Measurements from ENCODE around the gene ABHD10. TPM values are rescaled to one million over a fixed set of nuclear protein-coding genes. Genes with fewer than 3 reads are reported as not detected.
"Not testable (repeated sequence)": the region's sequence is repeated elsewhere in the genome, so short reads cannot be mapped to it uniquely, and the experiment has no call there.

The ABHD10 gene
- polyA plus RNA-seq, 1 experiment, result 12.6 TPM

GRCh38 chr3:112032098-112032731 lies 53.4 kb downstream of the ABHD10 start:
- Histone ChIP-seq H3K36me3 (ENCODE audit: control insufficient read depth, insufficient read depth, low read length) (no peaks in the 10 kb centered on the region), H3K4me3 (ENCODE audit: low read depth, low read length) (no peak overlapping the region), H3K27me3 (ENCODE audit: control insufficient read depth, insufficient read depth, low read length) (no peaks in the 10 kb centered on the region)
- DNase-seq (ENCODE audit: low read depth), result no peak
- POLR2A ChIA-PET, result no interaction called here
- CTCF ChIA-PET, result interaction anchor here (0.7 to 2.5 kb wide), 3 partner anchors 11 to 44 kb away, joined by 3 to 12 read pairs (median 4); no protein-coding TSS in a partner anchor
- TF ChIP-seq CTCF (IDR thresholded peaks at IDR 0.05; ENCODE audit: insufficient read depth, low read depth, low read length), result no peak

- CTCF ChIA-PET, result interaction anchor here (0.7 to 2.2 kb wide), 7 partner anchors 10 to 317 kb away, joined by 3 to 15 read pairs (median 3); no protein-coding TSS in a partner anchor
- H3K4me3 ChIP-seq (ENCODE audit: low read depth, low read length), result no peak within 1 kb of the TSS
- no peak for TF ChIP-seq CTCF (IDR thresholded peaks at IDR 0.05; ENCODE audit: insufficient read depth, low read depth, low read length)
- DNase-seq (ENCODE audit: low read depth), result no peak
- no peaks in the 10 kb centered on the region for H3K36me3 ChIP-seq (ENCODE audit: control insufficient read depth, insufficient read depth, low read length)
- POLR2A ChIA-PET, result no interaction called here
- no peaks in the 10 kb centered on the region for H3K27me3 ChIP-seq (ENCODE audit: control insufficient read depth, insufficient read depth, low read length)
Measured at GRCh38 chr3:112034436-112034835, 55.6 kb downstream of the ABHD10 start, which contains the start of gene TMPRSS7. Gene TMPRSS7, plus strand, starts transcription at chr3:112034736. Its CDS starts 110 bp downstream, at chr3:112034846.

GRCh38 chr3:112035241-112035640 lies 56.4 kb downstream of the ABHD10 start:
- no peak for TF ChIP-seq CTCF (IDR thresholded peaks at IDR 0.05; ENCODE audit: insufficient read depth, low read depth, low read length)
- POLR2A ChIA-PET, result no interaction called here
- no peaks in the 10 kb centered on the region for H3K27me3 ChIP-seq (ENCODE audit: control insufficient read depth, insufficient read depth, low read length)
- CTCF ChIA-PET, result interaction anchor here (0.7 to 2.2 kb wide), 6 partner anchors 9 to 317 kb away, joined by 3 to 15 read pairs (median 3); no protein-coding TSS in a partner anchor
- no peaks in the 10 kb centered on the region for H3K36me3 ChIP-seq (ENCODE audit: control insufficient read depth, insufficient read depth, low read length)
- H3K4me3 ChIP-seq (ENCODE audit: low read depth, low read length), result no peak overlapping the region
- DNase-seq (ENCODE audit: low read depth), result no peak

GRCh38 chr3:112037194-112037593 lies 58.4 kb downstream of the ABHD10 start:
- CTCF ChIA-PET; POLR2A ChIA-PET; DNase-seq (ENCODE audit: low read depth); H3K27me3 ChIP-seq (ENCODE audit: control insufficient read depth, insufficient read depth, low read length); H3K36me3 ChIP-seq (ENCODE audit: control insufficient read depth, insufficient read depth, low read length); H3K4me3 ChIP-seq (ENCODE audit: low read depth, low read length): not testable (repeated sequence)

GRCh38 chr3:112038863-112039262 lies 60.0 kb downstream of the ABHD10 start:
- POLR2A ChIA-PET, result interaction anchor here (0.5 kb wide), 1 partner anchor 14 kb away, joined by 4 read pairs; no protein-coding TSS in a partner anchor
- DNase-seq (ENCODE audit: low read depth), result no peak
- CTCF ChIA-PET, result interaction anchor here (1.0 to 1.6 kb wide), 4 partner anchors 26 to 461 kb away, joined by 3 to 8 read pairs (median 4); no protein-coding TSS in a partner anchor
- TF ChIP-seq CTCF (IDR thresholded peaks at IDR 0.05; ENCODE audit: insufficient read depth, low read depth, low read length), result no peak
- no peaks in the 10 kb centered on the region for H3K27me3 ChIP-seq (ENCODE audit: control insufficient read depth, insufficient read depth, low read length)
- H3K4me3 ChIP-seq (ENCODE audit: low read depth, low read length), result no peak overlapping the region
- no peaks in the 10 kb centered on the region for H3K36me3 ChIP-seq (ENCODE audit: control insufficient read depth, insufficient read depth, low read length)
